GM12801 (cell line): Measurements from ENCODE around the gene SREBF2.

Experiments used
- CTCF ChIP-seq: IDR thresholded peaks from one replicate; pipeline ENCODE4 v1.5.1; 2011; ENCODE audit warnings: control low read depth; ENCODE audit not compliant: insufficient read length; ENCODE audit errors: extremely low read depth

Gene SREBF2

GRCh38 chr22:41900652-41901312 lies 67.9 kb downstream of the SREBF2 start:
- no peak for TF ChIP-seq CTCF

- TF ChIP-seq CTCF: no peak
Measured at GRCh38 chr22:41902016-41902415, 69.1 kb downstream of the SREBF2 start.

GRCh38 chr22:41902932-41903421 lies 70.1 kb downstream of the SREBF2 start:
- no peak for TF ChIP-seq CTCF

GRCh38 chr22:41904450-41905410 lies 71.8 kb downstream of the SREBF2 start:
- no peak for TF ChIP-seq CTCF

- no peak for TF ChIP-seq CTCF
Measured at GRCh38 chr22:41905411-41906202, 72.7 kb downstream of the SREBF2 start.

GRCh38 chr22:41906822-41907221 lies 73.9 kb downstream of the SREBF2 start:
- no peak for TF ChIP-seq CTCF
